CD8-positive, alpha-beta memory T cell (primary cell): ENCODE data around the gene UBASH3A. TPM values are rescaled to one million over a fixed set of nuclear protein-coding genes. Genes with fewer than 3 reads are reported as not detected.

Experiments used
- CTCF ChIA-PET: fragments of 350-600 bp; sonication (Branson Sonifier 250); formaldehyde crosslinking; loops from one replicate; lab custom pipeline; 2021; ENCODE audit warnings: antibody characterized with exemption; lab: Charles Lee
- POLR2A ChIA-PET: fragments of 350-600 bp; sonication (Branson Sonifier 250); formaldehyde crosslinking; loops from one replicate; lab custom pipeline; 2021; ENCODE audit warnings: antibody characterized with exemption; lab: Charles Lee
- DNase-seq, 5 donors: peaks; one replicate each; pipeline versions ENCODE4 v3.0.0 to v3.0.0-alpha.2; 2020 to 2022; ENCODE audit warnings: mixed read lengths in 1 of 5
- H3K27ac ChIP-seq: one replicate; pipeline ENCODE4 v1.7.0; 2013; ENCODE audit warnings: low read depth, mild to moderate bottlenecking, low read length, moderate library complexity
- H3K27me3 ChIP-seq: 2 replicates; pipeline ENCODE4 v1.7.0; 2013; ENCODE audit warnings: low read length, mild to moderate bottlenecking; ENCODE audit not compliant: insufficient read depth, poor library complexity, severe bottlenecking
- H3K36me3 ChIP-seq: 2 replicates; pipeline ENCODE4 v1.7.0; 2013; ENCODE audit warnings: mild to moderate bottlenecking, low read length, moderate library complexity; ENCODE audit not compliant: insufficient read depth
- H3K4me1 ChIP-seq: 2 replicates; pipeline ENCODE4 v1.7.0; 2013; ENCODE audit warnings: mild to moderate bottlenecking, low read length, moderate library complexity; ENCODE audit not compliant: insufficient read depth
- H3K4me3 ChIP-seq: 2 replicates; pipeline ENCODE4 v1.7.0; 2013; ENCODE audit warnings: mild to moderate bottlenecking, low read length
- H3K9me3 ChIP-seq: 2 replicates; pipeline ENCODE4 v1.7.0; 2013; ENCODE audit warnings: mild to moderate bottlenecking, low read length
- H3K27ac Mint-ChIP-seq, 8 donors: one replicate each; pipeline ENCODE4 v1.8.0; 2020 to 2021; ENCODE audit warnings: mixed read lengths in 8 of 8, mild to moderate bottlenecking in 6 of 8, inconsistent platforms in 3 of 8, moderate library complexity in 3 of 8
- H3K27me3 Mint-ChIP-seq, 2 donors: one replicate each; pipeline ENCODE4 v1.8.0; 2020 to 2021; ENCODE audit warnings: mixed read lengths in 2 of 2, mild to moderate bottlenecking in 1 of 2, moderate library complexity in 1 of 2
- H3K36me3 Mint-ChIP-seq, 3 donors: one replicate each; pipeline ENCODE4 v1.8.0; 2020 to 2021; ENCODE audit warnings: mixed read lengths in 3 of 3, inconsistent platforms in 1 of 3, mild to moderate bottlenecking in 1 of 3
- H3K4me1 Mint-ChIP-seq, 3 donors: one replicate each; pipeline ENCODE4 v1.8.0; 2020 to 2021; ENCODE audit warnings: mixed read lengths in 3 of 3, inconsistent platforms in 1 of 3, mild to moderate bottlenecking in 1 of 3
- H3K4me3 Mint-ChIP-seq, 7 donors: one replicate each; pipeline ENCODE4 v1.8.0; 2020 to 2021; ENCODE audit warnings: mixed read lengths in 7 of 7, mild to moderate bottlenecking in 6 of 7, moderate library complexity in 4 of 7, inconsistent platforms in 2 of 7
- H3K9me3 Mint-ChIP-seq, 5 donors: one replicate each; pipeline ENCODE4 v1.8.0; 2020 to 2022; ENCODE audit warnings: mixed read lengths in 5 of 5, mild to moderate bottlenecking in 3 of 5, moderate library complexity in 2 of 5, inconsistent platforms in 1 of 5
- polyA plus RNA-seq: library from polyadenylated mRNA; unstranded; fragments of 300-500 nt; fragmentation: Illumina TruSeq; gene quantifications from one replicate; pipeline ENCODE4 v1.2.3, GENCODE V29; 2021
- total RNA-seq, 2 experiments: library from RNA; stranded (reverse); gene quantifications; one replicate each; pipeline ENCODE4 v1.2.3, GENCODE V29; 2021

Gene UBASH3A
- total and polyA plus RNA-seq, 3 experiments from 2014 or later: 36.4 to 55.1 (median 38.7) TPM

- ChIA-PET POLR2A (no interaction called here), CTCF (interaction anchor here (1.0 to 1.2 kb wide), 2 partner anchors 25 to 29 kb away, joined by 3 read pairs; no protein-coding TSS in a partner anchor)
- no peak for DNase-seq
- Mint-ChIP-seq H3K4me3 (no peak overlapping the region), H3K36me3 (peaks cover 41 to 99% (median 45%) of the 10 kb centered on the region in 3 donors), H3K27me3 (no peaks in the 10 kb centered on the region), H3K9me3 (no peaks in the 10 kb centered on the region), H3K4me1 (peaks cover 23 to 56% (median 42%) of the 10 kb centered on the region in 3 donors), H3K27ac (peak overlapping the region in 4 of 8 donors; percentile 10 to 79 (median 65))
- Histone ChIP-seq H3K4me3 (no peak overlapping the region), H3K27ac (no peak overlapping the region), H3K9me3 (no peaks in the 10 kb centered on the region), H3K27me3 (no peaks in the 10 kb centered on the region), H3K4me1 (peaks cover 20% of the 10 kb centered on the region), H3K36me3 (peaks cover 86% of the 10 kb centered on the region)
Observed at GRCh38 chr21:42433946-42434551, 30.3 kb downstream of the UBASH3A start.

- no peak overlapping the region for H3K4me3 ChIP-seq
- H3K27ac Mint-ChIP-seq: peak overlapping the region; percentile 6 to 89 (median 25)
- peaks cover 45 to 99% (median 54%) of the 10 kb centered on the region in 3 donors for H3K36me3 Mint-ChIP-seq
- H3K36me3 ChIP-seq: peaks cover 81% of the 10 kb centered on the region
- H3K4me1 ChIP-seq: peaks cover 20% of the 10 kb centered on the region
- DNase-seq: no peak
- H3K4me3 Mint-ChIP-seq: peak overlapping the region in 1 of 7 donors; percentile 40
- no peaks in the 10 kb centered on the region for H3K27me3 ChIP-seq
- H3K27me3 Mint-ChIP-seq: no peaks in the 10 kb centered on the region
- no peak overlapping the region for H3K27ac ChIP-seq
- POLR2A ChIA-PET: no interaction called here
- H3K9me3 ChIP-seq: no peaks in the 10 kb centered on the region
- peaks cover 32 to 61% (median 50%) of the 10 kb centered on the region in 3 donors for H3K4me1 Mint-ChIP-seq
- CTCF ChIA-PET: interaction anchor here (1.0 to 1.2 kb wide), 2 partner anchors 25 to 30 kb away, joined by 3 read pairs; no protein-coding TSS in a partner anchor
- H3K9me3 Mint-ChIP-seq: no peaks in the 10 kb centered on the region
Observed at GRCh38 chr21:42434884-42435283, 31.2 kb downstream of the UBASH3A start.

- Mint-ChIP-seq H3K4me3 (no peak overlapping the region), H3K27me3 (no peaks in the 10 kb centered on the region), H3K36me3 (peaks cover 45 to 99% (median 54%) of the 10 kb centered on the region in 3 donors), H3K4me1 (peaks cover 37 to 66% (median 56%) of the 10 kb centered on the region in 3 donors), H3K27ac (peak overlapping the region in 6 of 8 donors; percentile 8 to 83 (median 38)), H3K9me3 (no peaks in the 10 kb centered on the region)
- no peaks in the 10 kb centered on the region for H3K27me3 ChIP-seq
- CTCF ChIA-PET: interaction anchor here (1.0 to 1.8 kb wide), 3 partner anchors 26 to 54 kb away, joined by 3 to 4 read pairs (median 3); no protein-coding TSS in a partner anchor
- no peak for DNase-seq
- H3K9me3 ChIP-seq: no peaks in the 10 kb centered on the region
- peaks cover 79% of the 10 kb centered on the region for H3K36me3 ChIP-seq
- POLR2A ChIA-PET: no interaction called here
- H3K4me1 ChIP-seq: peaks cover 20% of the 10 kb centered on the region
- H3K4me3 ChIP-seq: no peak overlapping the region
- no peak overlapping the region for H3K27ac ChIP-seq
Observed at GRCh38 chr21:42435401-42435800, 31.7 kb downstream of the UBASH3A start.

GRCh38 chr21:42435833-42436232 is 32.1 kb downstream of the UBASH3A start:
- Histone ChIP-seq H3K4me3 (no peak overlapping the region), H3K27ac (no peak overlapping the region), H3K27me3 (no peaks in the 10 kb centered on the region), H3K4me1 (peaks cover 20% of the 10 kb centered on the region), H3K36me3 (peaks cover 74% of the 10 kb centered on the region), H3K9me3 (no peaks in the 10 kb centered on the region)
- H3K4me3 Mint-ChIP-seq: no peak overlapping the region
- peak overlapping the region in 3 of 8 donors; percentile 38 to 62 (median 54) for H3K27ac Mint-ChIP-seq
- CTCF ChIA-PET: interaction anchor here (1.1 to 1.8 kb wide), 3 partner anchors 14 to 54 kb away, joined by 3 to 4 read pairs (median 3); no protein-coding TSS in a partner anchor
- H3K9me3 Mint-ChIP-seq: no peaks in the 10 kb centered on the region
- H3K36me3 Mint-ChIP-seq: peaks cover 45 to 99% (median 54%) of the 10 kb centered on the region in 3 donors
- H3K27me3 Mint-ChIP-seq: no peaks in the 10 kb centered on the region
- H3K4me1 Mint-ChIP-seq: peaks cover 40 to 70% (median 60%) of the 10 kb centered on the region in 3 donors
- no peak for DNase-seq
- POLR2A ChIA-PET: no interaction called here

- Mint-ChIP-seq H3K4me3 (no peak overlapping the region), H3K9me3 (no peaks in the 10 kb centered on the region), H3K27ac (peak overlapping the region in 4 of 8 donors; percentile 6 to 50 (median 31)), H3K36me3 (peaks cover 42 to 97% (median 54%) of the 10 kb centered on the region in 3 donors), H3K27me3 (no peaks in the 10 kb centered on the region), H3K4me1 (peaks cover 43 to 75% (median 64%) of the 10 kb centered on the region in 3 donors)
- no peak for DNase-seq
- POLR2A ChIA-PET: no interaction called here
- no peak overlapping the region for H3K27ac ChIP-seq
- CTCF ChIA-PET: interaction anchor here (0.6 to 1.8 kb wide), 5 partner anchors 13 to 56 kb away, joined by 3 to 6 read pairs (median 3); no protein-coding TSS in a partner anchor
- H3K4me1 ChIP-seq: peaks cover 20% of the 10 kb centered on the region
- no peaks in the 10 kb centered on the region for H3K27me3 ChIP-seq
- H3K4me3 ChIP-seq: no peak overlapping the region
- H3K9me3 ChIP-seq: no peaks in the 10 kb centered on the region
- peaks cover 70% of the 10 kb centered on the region for H3K36me3 ChIP-seq
Observed at GRCh38 chr21:42436914-42437313, 33.2 kb downstream of the UBASH3A start.

- Histone ChIP-seq H3K4me3 (no peak overlapping the region), H3K27ac (no peak overlapping the region), H3K36me3 (peaks cover 68% of the 10 kb centered on the region), H3K9me3 (no peaks in the 10 kb centered on the region), H3K27me3 (no peaks in the 10 kb centered on the region), H3K4me1 (peaks cover 20% of the 10 kb centered on the region)
- Mint-ChIP-seq H3K27ac (peak overlapping the region in 1 of 8 donors; percentile 76), H3K9me3 (no peaks in the 10 kb centered on the region), H3K27me3 (no peaks in the 10 kb centered on the region), H3K36me3 (peaks cover 41 to 97% (median 47%) of the 10 kb centered on the region in 3 donors), H3K4me1 (peaks cover 47 to 78% (median 64%) of the 10 kb centered on the region in 3 donors), H3K4me3 (no peak overlapping the region)
- ChIA-PET CTCF (interaction anchor here (1.5 kb wide), 1 partner anchor 37 kb away, joined by 3 read pairs; no protein-coding TSS in a partner anchor), POLR2A (no interaction called here)
- DNase-seq: no peak
Observed at GRCh38 chr21:42437786-42438185, 34.1 kb downstream of the UBASH3A start.

GRCh38 chr21:42438316-42439205 is 34.9 kb downstream of the UBASH3A start:
- POLR2A ChIA-PET: interaction anchor here (1.4 kb wide), 1 partner anchor 14 kb away, joined by 5 read pairs; no protein-coding TSS in a partner anchor
- H3K27ac Mint-ChIP-seq: peak overlapping the region; percentile 35 to 95 (median 64)
- H3K4me1 Mint-ChIP-seq: peaks cover 47 to 74% (median 64%) of the 10 kb centered on the region in 3 donors
- peaks cover 20% of the 10 kb centered on the region for H3K4me1 ChIP-seq
- H3K4me3 Mint-ChIP-seq: no peak overlapping the region
- no peak for DNase-seq
- H3K36me3 ChIP-seq: peaks cover 66% of the 10 kb centered on the region
- H3K9me3 ChIP-seq: no peaks in the 10 kb centered on the region
- peaks cover 39 to 97% (median 41%) of the 10 kb centered on the region in 3 donors for H3K36me3 Mint-ChIP-seq
- H3K9me3 Mint-ChIP-seq: no peaks in the 10 kb centered on the region
- no peak overlapping the region for H3K27ac ChIP-seq
- CTCF ChIA-PET: interaction anchor here (0.9 to 1.0 kb wide), 2 partner anchors 35 to 100 kb away, joined by 3 read pairs; partner anchors contain the start of gene UBASH3A
- no peaks in the 10 kb centered on the region for H3K27me3 ChIP-seq
- H3K27me3 Mint-ChIP-seq: no peaks in the 10 kb centered on the region
- H3K4me3 ChIP-seq: no peak overlapping the region
